ENCODE measurements around the gene CFI. TPM values are rescaled to one million over a fixed set of nuclear protein-coding genes. Genes with fewer than 3 reads are reported as not detected.

CFI gene
- total and polyA plus RNA-seq, 9 of the 15 experiments (the other 6 are each of a cell fraction or from before 2014, with no cell fraction given) = 0.30 to 8.4 (median 0.95) TPM

GRCh38 chr4:109735566-109736365 lies 66.0 kb downstream of the CFI start (continued):
- TF ChIP-seq KDM1A (IDR thresholded peaks at IDR 0.05) (peak; percentile 51 to 74; a peak in 3 of 4 replicates), C11orf30 (IDR thresholded peaks at IDR 0.05; ENCODE audit: low read depth) (peak; percentile 58; the same call in 1 of the 2 replicates), HSF4 (CRISPR knock-in tag; IDR thresholded peaks at IDR 0.05; ENCODE audit: borderline replicate concordance) (no peak), ETS2 (tag; IDR thresholded peaks at IDR 0.05; ENCODE audit: borderline replicate concordance, poor library complexity, severe bottlenecking) (no peak), HNRNPK (IDR thresholded peaks at IDR 0.05; ENCODE audit: low read depth, low read length, poor library complexity, severe bottlenecking) (no peak), NR2C1 (IDR thresholded peaks at IDR 0.05) (peak; percentile 37; the same call in 1 of the 2 replicates), NR2C1 (tag; IDR thresholded peaks at IDR 0.05) (peak; percentile 66), CTCF (IDR thresholded peaks at IDR 0.05 in 2 of 3, conservative IDR thresholded peaks at IDR 0.05 in 1 of 3; ENCODE audit: insufficient read depth in 2 of 3, low read depth in 1 of 3, low read length in 3 of 3) (no peak), CCAR2 (IDR thresholded peaks at IDR 0.05; ENCODE audit: low read depth, low read length) (no peak), ZNF512 (tag; IDR thresholded peaks at IDR 0.05) (no peak), L3MBTL2 (IDR thresholded peaks at IDR 0.05) (peak; percentile 74), NRF1 (conservative IDR thresholded peaks at IDR 0.05 in 1 of 2, IDR thresholded peaks at IDR 0.05 in 1 of 2) (peak in 1 of 2 experiments; percentile 41; a peak in 2 of 4 replicates), ZSCAN32 (CRISPR knock-in tag; IDR thresholded peaks at IDR 0.05) (no peak)
- TF ChIP-seq, protein P1, sequence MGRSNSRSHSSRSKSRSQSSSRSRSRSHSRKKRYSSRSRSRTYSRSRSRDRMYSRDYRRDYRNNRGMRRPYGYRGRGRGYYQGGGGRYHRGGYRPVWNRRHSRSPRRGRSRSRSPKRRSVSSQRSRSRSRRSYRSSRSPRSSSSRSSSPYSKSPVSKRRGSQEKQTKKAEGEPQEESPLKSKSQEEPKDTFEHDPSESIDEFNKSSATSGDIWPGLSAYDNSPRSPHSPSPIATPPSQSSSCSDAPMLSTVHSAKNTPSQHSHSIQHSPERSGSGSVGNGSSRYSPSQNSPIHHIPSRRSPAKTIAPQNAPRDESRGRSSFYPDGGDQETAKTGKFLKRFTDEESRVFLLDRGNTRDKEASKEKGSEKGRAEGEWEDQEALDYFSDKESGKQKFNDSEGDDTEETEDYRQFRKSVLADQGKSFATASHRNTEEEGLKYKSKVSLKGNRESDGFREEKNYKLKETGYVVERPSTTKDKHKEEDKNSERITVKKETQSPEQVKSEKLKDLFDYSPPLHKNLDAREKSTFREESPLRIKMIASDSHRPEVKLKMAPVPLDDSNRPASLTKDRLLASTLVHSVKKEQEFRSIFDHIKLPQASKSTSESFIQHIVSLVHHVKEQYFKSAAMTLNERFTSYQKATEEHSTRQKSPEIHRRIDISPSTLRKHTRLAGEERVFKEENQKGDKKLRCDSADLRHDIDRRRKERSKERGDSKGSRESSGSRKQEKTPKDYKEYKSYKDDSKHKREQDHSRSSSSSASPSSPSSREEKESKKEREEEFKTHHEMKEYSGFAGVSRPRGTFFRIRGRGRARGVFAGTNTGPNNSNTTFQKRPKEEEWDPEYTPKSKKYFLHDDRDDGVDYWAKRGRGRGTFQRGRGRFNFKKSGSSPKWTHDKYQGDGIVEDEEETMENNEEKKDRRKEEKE (IDR thresholded peaks at IDR 0.05; ENCODE audit: borderline replicate concordance in 1 of 2, control insufficient read depth in 1 of 2, low read depth in 2 of 2, low read length in 1 of 2) = no peak

Measured in K562 (cell line).